HepG2 (cell line): ENCODE results near the gene SNX11. TPM values are rescaled to one million over a fixed set of nuclear protein-coding genes. Genes with fewer than 3 reads are reported as not detected.
A peak's percentile ranks its signal among the peaks of the same experiment; 100 is the strongest.

Experiments
- BRCA1 ChIP-seq: sonication (generic); formaldehyde crosslinking; IDR thresholded peaks from 2 replicates; pipeline ENCODE4 v1.4.0; 2020; ENCODE audit warnings: missing genetic modification reagents
- ETV5 ChIP-seq: IDR thresholded peaks from 2 replicates; pipeline ENCODE4 v1.6.1; 2018; ENCODE audit warnings: missing biosample characterization, missing genetic modification reagents, inconsistent platforms, borderline replicate concordance
- HDAC6 ChIP-seq: fragments of 200-600 bp; sonication (generic); IDR thresholded peaks from 2 replicates; pipeline ENCODE4 v1.7.0; 2017; ENCODE audit warnings: mild to moderate bottlenecking, antibody characterized with exemption, low read length, low read depth
- IKZF1 ChIP-seq: fragments of 450-650 bp; IDR thresholded peaks from 2 replicates; pipeline ENCODE4 v1.7.1; 2016
- KDM5A ChIP-seq: fragments of 200-600 bp; sonication (generic); IDR thresholded peaks from 2 replicates; pipeline ENCODE4 v1.7.0; 2018; ENCODE audit warnings: antibody characterized with exemption, mild to moderate bottlenecking, low read length, borderline replicate concordance
- MXD1 ChIP-seq: sonication (generic); formaldehyde crosslinking; IDR thresholded peaks from 2 replicates; pipeline ENCODE4 v1.4.0; 2020; ENCODE audit warnings: mild to moderate bottlenecking, missing genetic modification reagents
- NAIF1 ChIP-seq: sonication (generic); formaldehyde crosslinking; IDR thresholded peaks from 2 replicates; pipeline ENCODE4 v1.5.0; 2020; ENCODE audit warnings: mild to moderate bottlenecking, missing genetic modification reagents, borderline replicate concordance
- NFKBIZ ChIP-seq: IDR thresholded peaks from 2 replicates; pipeline ENCODE4 v1.6.1; 2018; ENCODE audit warnings: missing genetic modification reagents, missing compliant biosample characterization
- TOPORS ChIP-seq: sonication (generic); formaldehyde crosslinking; IDR thresholded peaks from 2 replicates; pipeline ENCODE4 v1.8.0; 2023; ENCODE audit warnings: mild to moderate bottlenecking, missing genetic modification reagents
- WIZ ChIP-seq: sonication (generic); formaldehyde crosslinking; IDR thresholded peaks from 2 replicates; pipeline ENCODE4 v1.5.1; 2020; ENCODE audit warnings: mild to moderate bottlenecking, missing genetic modification reagents
- ZBTB42 ChIP-seq: sonication (generic); formaldehyde crosslinking; IDR thresholded peaks from 2 replicates; pipeline ENCODE4 v1.5.0; 2020; ENCODE audit warnings: mild to moderate bottlenecking, missing genetic modification reagents
- ZFP91 ChIP-seq: sonication (generic); formaldehyde crosslinking; IDR thresholded peaks from 2 replicates; pipeline ENCODE4 v1.9.0; 2022; ENCODE audit warnings: missing genetic modification reagents, mild to moderate bottlenecking, borderline replicate concordance
- ZKSCAN5 ChIP-seq: sonication (generic); formaldehyde crosslinking; IDR thresholded peaks from 2 replicates; pipeline ENCODE4 v1.5.1; 2020; ENCODE audit warnings: mild to moderate bottlenecking, missing genetic modification reagents
- ZNF124 ChIP-seq: sonication (generic); formaldehyde crosslinking; IDR thresholded peaks from 2 replicates; pipeline ENCODE4 v1.4.0; 2020; ENCODE audit warnings: missing genetic modification reagents
- ZNF160 ChIP-seq: sonication (generic); formaldehyde crosslinking; IDR thresholded peaks from 2 replicates; pipeline ENCODE4 v1.8.0; 2022; ENCODE audit warnings: mild to moderate bottlenecking, inconsistent platforms, missing genetic modification reagents
- ZNF232 ChIP-seq: sonication (generic); formaldehyde crosslinking; IDR thresholded peaks from 2 replicates; pipeline ENCODE4 v1.4.0; 2020; ENCODE audit warnings: missing genetic modification reagents, borderline replicate concordance
- ZNF547 ChIP-seq: sonication (generic); formaldehyde crosslinking; IDR thresholded peaks from 2 replicates; pipeline ENCODE4 v1.5.1; 2020; ENCODE audit warnings: mild to moderate bottlenecking, missing genetic modification reagents
- polyA plus RNA-seq, 8 experiments: library from polyadenylated mRNA; depleted of rRNA in 3 of 8; stranded (reverse) in 7 of 8; unstranded in 1 of 8; fragments of >200 nt; fragmentation: Illumina TruSeq in 4 of 8; extraction: Trizol in 4 of 8; gene quantifications; 2 replicates each; pipeline versions ENCODE4 v1.2.1 to v1.2.3, GENCODE V29; 2011 to 2016; ENCODE audit warnings: low read depth in 4 of 8, missing spikeins in 1 of 8, mixed read lengths in 1 of 8; ENCODE audit not compliant: insufficient read depth in 1 of 8
- total RNA-seq, 5 experiments: library from RNA; depleted of rRNA; stranded (reverse); fragments of >200 nt; fragmentation: Illumina TruSeq; extraction: Trizol; gene quantifications; 2 replicates each; pipeline ENCODE4 v1.2.3, GENCODE V29; 2016; ENCODE audit warnings: low read depth in 1 of 5
- TF ChIP-seq, protein P1 (sequence below): sonication (generic); formaldehyde crosslinking; IDR thresholded peaks from 2 replicates; pipeline ENCODE4 v1.4.0; 2020; ENCODE audit warnings: mild to moderate bottlenecking, missing genetic modification reagents
- TF ChIP-seq, protein P2 (sequence below): sonication (generic); formaldehyde crosslinking; conservative IDR thresholded peaks from 2 replicates; pipeline ENCODE4 v1.8.0; 2022; ENCODE audit warnings: mild to moderate bottlenecking, moderate library complexity, missing genetic modification reagents
- TF ChIP-seq, protein P3 (sequence below): sonication (generic); formaldehyde crosslinking; IDR thresholded peaks from 2 replicates; pipeline ENCODE4 v1.4.0; 2020; ENCODE audit warnings: missing genetic modification reagents, borderline replicate concordance

The SNX11 gene
- total and polyA plus RNA-seq, 2 of the 13 experiments (the other 11 are each of a cell fraction or from before 2014, with no cell fraction given), result 12.9 to 14.0 TPM

- TF ChIP-seq ZNF160 (CRISPR knock-in tag) (peak; percentile 61; the same call in 1 of the 2 replicates), BRCA1 (peak; percentile 9; the same call in 1 of the 2 replicates), MXD1 (CRISPR knock-in tag) (peak; percentile 92), ZNF547 (CRISPR knock-in tag) (0 out of 2 replicates have a peak, but pooled peaks have one; percentile 39), HDAC6 (no peak), ZBTB42 (CRISPR knock-in tag) (0 out of 2 replicates have a peak, but pooled peaks have one; percentile 54), ETV5 (CRISPR knock-in tag) (peak; percentile 51; the same call in 1 of the 2 replicates), IKZF1 (no peak), ZKSCAN5 (CRISPR knock-in tag) (no peak), WIZ (no peak), ZNF124 (peak; percentile 97), ZFP91 (peak; percentile 90; the same call in 1 of the 2 replicates), ZNF232 (CRISPR knock-in tag) (0 out of 2 replicates have a peak, but pooled peaks have one; percentile 33), TOPORS (peak; percentile 55; the same call in 1 of the 2 replicates), NFKBIZ (CRISPR knock-in tag) (0 out of 2 replicates have a peak, but pooled peaks have one; percentile 24), NAIF1 (CRISPR knock-in tag) (peak; percentile 86), KDM5A (peak; percentile 63; the same call in 1 of the 2 replicates)
- TF ChIP-seq, protein P1, sequence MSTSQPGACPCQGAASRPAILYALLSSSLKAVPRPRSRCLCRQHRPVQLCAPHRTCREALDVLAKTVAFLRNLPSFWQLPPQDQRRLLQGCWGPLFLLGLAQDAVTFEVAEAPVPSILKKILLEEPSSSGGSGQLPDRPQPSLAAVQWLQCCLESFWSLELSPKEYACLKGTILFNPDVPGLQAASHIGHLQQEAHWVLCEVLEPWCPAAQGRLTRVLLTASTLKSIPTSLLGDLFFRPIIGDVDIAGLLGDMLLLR (CRISPR knock-in tag), result peak; percentile 85; the same call in 1 of the 2 replicates
- TF ChIP-seq, protein P2, sequence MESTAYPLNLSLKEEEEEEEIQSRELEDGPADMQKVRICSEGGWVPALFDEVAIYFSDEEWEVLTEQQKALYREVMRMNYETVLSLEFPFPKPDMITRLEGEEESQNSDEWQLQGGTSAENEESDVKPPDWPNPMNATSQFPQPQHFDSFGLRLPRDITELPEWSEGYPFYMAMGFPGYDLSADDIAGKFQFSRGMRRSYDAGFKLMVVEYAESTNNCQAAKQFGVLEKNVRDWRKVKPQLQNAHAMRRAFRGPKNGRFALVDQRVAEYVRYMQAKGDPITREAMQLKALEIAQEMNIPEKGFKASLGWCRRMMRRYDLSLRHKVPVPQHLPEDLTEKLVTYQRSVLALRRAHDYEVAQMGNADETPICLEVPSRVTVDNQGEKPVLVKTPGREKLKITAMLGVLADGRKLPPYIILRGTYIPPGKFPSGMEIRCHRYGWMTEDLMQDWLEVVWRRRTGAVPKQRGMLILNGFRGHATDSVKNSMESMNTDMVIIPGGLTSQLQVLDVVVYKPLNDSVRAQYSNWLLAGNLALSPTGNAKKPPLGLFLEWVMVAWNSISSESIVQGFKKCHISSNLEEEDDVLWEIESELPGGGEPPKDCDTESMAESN (CRISPR knock-in tag), result peak; percentile 71
- TF ChIP-seq, protein P3, sequence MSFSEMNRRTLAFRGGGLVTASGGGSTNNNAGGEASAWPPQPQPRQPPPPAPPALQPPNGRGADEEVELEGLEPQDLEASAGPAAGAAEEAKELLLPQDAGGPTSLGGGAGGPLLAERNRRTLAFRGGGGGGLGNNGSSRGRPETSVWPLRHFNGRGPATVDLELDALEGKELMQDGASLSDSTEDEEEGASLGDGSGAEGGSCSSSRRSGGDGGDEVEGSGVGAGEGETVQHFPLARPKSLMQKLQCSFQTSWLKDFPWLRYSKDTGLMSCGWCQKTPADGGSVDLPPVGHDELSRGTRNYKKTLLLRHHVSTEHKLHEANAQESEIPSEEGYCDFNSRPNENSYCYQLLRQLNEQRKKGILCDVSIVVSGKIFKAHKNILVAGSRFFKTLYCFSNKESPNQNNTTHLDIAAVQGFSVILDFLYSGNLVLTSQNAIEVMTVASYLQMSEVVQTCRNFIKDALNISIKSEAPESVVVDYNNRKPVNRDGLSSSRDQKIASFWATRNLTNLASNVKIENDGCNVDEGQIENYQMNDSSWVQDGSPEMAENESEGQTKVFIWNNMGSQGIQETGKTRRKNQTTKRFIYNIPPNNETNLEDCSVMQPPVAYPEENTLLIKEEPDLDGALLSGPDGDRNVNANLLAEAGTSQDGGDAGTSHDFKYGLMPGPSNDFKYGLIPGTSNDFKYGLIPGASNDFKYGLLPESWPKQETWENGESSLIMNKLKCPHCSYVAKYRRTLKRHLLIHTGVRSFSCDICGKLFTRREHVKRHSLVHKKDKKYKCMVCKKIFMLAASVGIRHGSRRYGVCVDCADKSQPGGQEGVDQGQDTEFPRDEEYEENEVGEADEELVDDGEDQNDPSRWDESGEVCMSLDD (CRISPR knock-in tag), result peak; percentile 10; the same call in 1 of the 2 replicates
Observed at GRCh38 chr17:48107137-48108055, at the start of gene SNX11 (continued).
